ENCODE results near the gene SPOCK1. TPM values are rescaled to one million over a fixed set of nuclear protein-coding genes. Genes with fewer than 3 reads are reported as not detected.
A peak's percentile ranks its signal among the peaks of the same experiment; 100 is the strongest.

Gene SPOCK1
- total and polyA plus RNA-seq, 7 donors = 4.2 to 52.7 (median 16.0) TPM

GRCh38 chr5:137481596-137481995 lies 17.5 kb downstream of the SPOCK1 start:
- no peak for ATAC-seq
- no peak overlapping the region for H3K27ac ChIP-seq
- intact Hi-C loops (cut with DNase I) = no loop called here
- WGBS, 3 donors = 47 to 61% (median 56%) methylated on average over 4 of the region's 4 CpGs
- no peaks in the 10 kb centered on the region for H3K27me3 ChIP-seq (ENCODE audit: insufficient read depth in 3 of 3, low read length in 2 of 3)
- DNase-seq = no peak
- H3K4me3 ChIP-seq = no peak overlapping the region
- no peak for TF ChIP-seq CTCF (IDR thresholded peaks at IDR 0.05)
- H3K4me1 ChIP-seq = peaks cover 11% of the 10 kb centered on the region
- no peaks in the 10 kb centered on the region for H3K36me3 ChIP-seq (ENCODE audit: insufficient read depth in 1 of 2, low read depth in 1 of 2)
- no peaks in the 10 kb centered on the region for H3K9me3 ChIP-seq

- Histone ChIP-seq H3K4me1 (peaks cover 12% of the 10 kb centered on the region), H3K27ac (peak overlapping the region; percentile 73), H3K27me3 (ENCODE audit: insufficient read depth in 3 of 3, low read length in 2 of 3) (no peaks in the 10 kb centered on the region), H3K36me3 (ENCODE audit: insufficient read depth in 1 of 2, low read depth in 1 of 2) (no peaks in the 10 kb centered on the region), H3K4me3 (no peak overlapping the region), H3K9me3 (no peaks in the 10 kb centered on the region)
- ATAC-seq (peak; percentile 86 to 95 (median 94)), DNase-seq (no peak)
- no peak for TF ChIP-seq CTCF (IDR thresholded peaks at IDR 0.05)
- intact Hi-C loops (cut with DNase I) = no loop called here
- 15 to 47% (median 22%) methylated on average over 3 of the region's 3 CpGs for WGBS, 3 donors
Measured at GRCh38 chr5:137478043-137478442, 21.1 kb downstream of the SPOCK1 start.

DNA sequence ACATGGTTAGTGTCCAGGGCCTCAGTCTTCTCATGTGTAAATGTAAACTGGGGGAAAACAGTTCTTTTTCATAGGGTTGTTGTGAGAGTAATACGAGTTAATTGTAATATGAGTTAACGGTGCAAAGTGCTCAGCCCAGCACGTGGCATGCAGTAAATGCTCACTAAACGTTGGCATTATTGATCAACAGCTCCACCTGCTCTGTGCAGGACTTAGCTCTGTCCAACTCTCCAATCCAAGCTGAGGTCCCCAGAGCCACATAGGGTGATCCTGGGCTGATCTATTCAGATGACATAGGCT lies 28.3 kb downstream of the SPOCK1 start:
- Histone ChIP-seq H3K27me3 (ENCODE audit: insufficient read depth in 3 of 3, low read length in 2 of 3) (no peaks in the 10 kb centered on the region), H3K36me3 (ENCODE audit: insufficient read depth in 1 of 2, low read depth in 1 of 2) (no peaks in the 10 kb centered on the region), H3K27ac (no peak overlapping the region), H3K4me1 (no peaks in the 10 kb centered on the region), H3K4me3 (no peak overlapping the region), H3K9me3 (no peaks in the 10 kb centered on the region)
- WGBS, 3 donors = 62 to 72% (median 70%) methylated on average over 4 of the region's 4 CpGs
- DNase-seq = no peak
- ATAC-seq = peak in 1 of 4 donors; percentile 6
- intact Hi-C loops (cut with DNase I) = no loop called here
- TF ChIP-seq CTCF (IDR thresholded peaks at IDR 0.05) = no peak

GRCh38 chr5:137470111-137470920 lies 28.8 kb downstream of the SPOCK1 start:
- DNase-seq (peak; percentile 71 to 72), ATAC-seq (peak; percentile 64 to 92 (median 80))
- no peak for TF ChIP-seq CTCF (IDR thresholded peaks at IDR 0.05)
- Histone ChIP-seq H3K27me3 (ENCODE audit: insufficient read depth in 3 of 3, low read length in 2 of 3) (no peaks in the 10 kb centered on the region), H3K4me3 (no peak overlapping the region), H3K9me3 (no peaks in the 10 kb centered on the region), H3K4me1 (no peaks in the 10 kb centered on the region), H3K36me3 (ENCODE audit: insufficient read depth in 1 of 2, low read depth in 1 of 2) (no peaks in the 10 kb centered on the region), H3K27ac (peak overlapping the region; percentile 32)
- intact Hi-C loops (cut with DNase I) = no loop called here
- WGBS, 3 donors = 73 to 81% (median 76%) methylated on average over 5 of the region's 5 CpGs

GRCh38 chr5:137466889-137467288 lies 32.2 kb downstream of the SPOCK1 start:
- peak; percentile 47 to 83 (median 82) for ATAC-seq
- H3K4me1 ChIP-seq = peaks cover 10% of the 10 kb centered on the region
- no peak overlapping the region for H3K4me3 ChIP-seq
- no peaks in the 10 kb centered on the region for H3K27me3 ChIP-seq (ENCODE audit: insufficient read depth in 3 of 3, low read length in 2 of 3)
- H3K9me3 ChIP-seq = no peaks in the 10 kb centered on the region
- intact Hi-C loops (cut with DNase I) = no loop called here
- no peaks in the 10 kb centered on the region for H3K36me3 ChIP-seq (ENCODE audit: insufficient read depth in 1 of 2, low read depth in 1 of 2)
- DNase-seq = peak; percentile 31 to 61
- 7 to 21% (median 14%) methylated on average over 3 of the region's 3 CpGs for WGBS, 3 donors
- H3K27ac ChIP-seq = peak overlapping the region; percentile 12
- TF ChIP-seq CTCF (IDR thresholded peaks at IDR 0.05) = no peak
